HG03159 (cell line): Measurements from ENCODE around the gene MPDU1.
A peak's percentile ranks its signal among the peaks of the same experiment; 100 is the strongest.

Experiments
- ATAC-seq: cut with Tn5 transposase; IDR thresholded peaks from one replicate; pipeline ENCODE4 v1.9.1; 2021; ENCODE audit warnings: mild to moderate bottlenecking, moderate library complexity; ENCODE audit not compliant: unreplicated experiment

Gene MPDU1

DNA sequence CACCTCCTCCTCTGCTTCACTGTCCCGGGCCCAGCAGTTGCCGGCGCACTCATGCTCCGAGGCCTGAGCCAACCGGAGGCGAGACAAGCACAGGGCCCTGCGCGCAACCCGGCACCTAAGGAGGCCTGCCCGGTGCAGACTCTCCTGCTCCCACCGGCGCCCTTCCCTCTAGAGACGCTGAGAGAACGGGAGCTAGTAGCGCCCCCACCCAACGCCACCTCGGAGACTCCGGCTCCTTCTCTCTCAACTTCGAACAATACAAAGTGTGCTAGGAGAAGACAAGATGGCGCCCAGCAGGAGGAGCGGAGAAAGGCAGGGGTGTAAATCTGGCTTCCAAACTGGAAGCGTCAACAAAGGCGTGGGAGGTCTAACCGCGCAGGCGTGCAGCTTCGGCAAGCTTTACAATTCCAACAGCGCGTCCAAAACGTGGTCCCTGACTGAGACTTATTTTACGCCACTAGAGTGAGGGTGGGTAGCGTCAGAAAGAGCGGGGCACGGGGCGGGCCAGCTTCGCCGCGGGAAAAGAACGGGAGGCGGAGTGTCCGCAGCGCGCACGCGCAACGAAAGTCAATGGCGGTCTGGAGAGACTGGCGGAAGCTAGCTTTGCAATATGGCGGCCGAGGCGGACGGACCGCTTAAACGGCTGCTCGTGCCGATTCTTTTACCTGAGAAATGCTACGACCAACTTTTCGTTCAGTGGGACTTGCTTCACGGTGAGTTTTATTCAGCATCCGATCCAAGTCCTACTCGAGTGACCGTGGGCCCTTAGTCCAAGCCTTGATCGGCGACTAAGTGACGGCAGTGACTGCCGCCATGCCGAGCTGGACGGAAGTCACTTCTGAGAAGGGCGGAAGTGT lies at the start of gene MPDU1:
MPDU1 (plus strand) TSS at position 600 of the 857 bp plus-strand sequence; CDS start at position 611, 11 bp downstream.
- peak; percentile 68 for ATAC-seq

DNA sequence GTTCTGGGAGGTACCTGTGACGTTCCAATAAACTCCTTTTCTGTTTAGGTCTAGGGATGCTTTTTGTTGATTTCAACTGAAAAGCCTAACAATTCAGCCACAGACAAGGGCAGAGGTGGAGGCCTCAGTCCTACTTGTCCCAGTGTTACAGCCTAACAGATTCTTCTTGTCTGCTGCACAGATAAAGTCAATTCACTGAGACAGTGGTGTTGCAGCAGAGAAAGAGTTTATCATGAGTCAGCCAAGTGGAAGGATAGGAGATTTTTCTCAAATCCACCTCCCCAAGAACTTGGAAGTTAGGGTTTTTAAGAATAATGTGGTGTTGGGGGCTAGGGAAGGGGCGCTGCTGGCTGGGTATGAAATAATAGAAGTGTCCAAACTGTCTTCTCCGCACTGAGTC lies 45.6 kb upstream of the MPDU1 start:
- no peak for ATAC-seq

GRCh38 chr17:7538891-7539545 lies 44.6 kb upstream of the MPDU1 start:
- ATAC-seq = no peak

DNA sequence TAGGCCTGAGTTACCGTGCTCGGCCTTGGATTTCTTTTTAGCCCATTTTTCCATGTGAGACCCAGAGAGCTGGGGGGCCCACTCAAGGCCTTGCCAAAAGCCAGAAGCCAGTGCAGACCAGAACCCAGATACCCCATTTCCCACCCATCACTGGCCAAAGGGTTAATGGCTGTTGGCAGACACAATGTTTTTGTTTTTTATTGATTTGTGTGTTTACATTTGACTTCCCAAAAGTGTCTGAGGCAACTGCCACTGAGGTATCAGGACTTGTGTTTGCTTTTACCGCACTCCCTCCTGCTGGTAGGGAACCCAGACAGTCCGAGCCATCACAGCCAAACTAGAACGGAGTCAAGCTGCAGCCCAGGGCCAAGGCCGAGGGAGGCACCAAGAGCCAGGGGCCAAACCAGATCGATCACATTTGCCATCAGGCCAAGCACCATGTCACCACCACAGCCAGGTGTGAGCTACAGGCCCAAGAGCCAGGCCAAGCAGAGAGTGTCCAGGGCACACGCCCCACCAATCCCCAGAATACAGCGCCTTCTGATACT lies 42.5 kb upstream of the MPDU1 start:
- no peak for ATAC-seq

DNA sequence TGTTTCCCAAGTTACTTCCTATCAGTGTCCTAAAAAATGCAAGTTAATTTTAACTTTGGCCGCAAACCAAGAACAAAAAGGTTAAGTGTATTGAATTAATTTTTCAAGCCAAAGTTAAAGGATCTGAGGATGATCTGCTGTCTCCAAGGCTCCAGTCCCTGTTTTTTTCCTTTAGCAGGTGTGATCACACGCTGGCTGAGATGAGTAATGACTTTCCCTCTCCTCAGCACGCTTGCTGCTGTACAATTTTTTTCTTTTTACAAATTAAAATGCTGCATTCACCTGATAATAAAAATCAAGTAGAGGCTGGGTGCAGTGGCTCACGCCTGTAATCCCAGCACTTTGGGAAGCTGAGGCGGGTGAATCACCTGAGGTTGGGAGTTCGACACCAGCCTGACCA lies 38.7 kb upstream of the MPDU1 start:
- no peak for ATAC-seq

- no peak for ATAC-seq
Measured at GRCh38 chr17:7548585-7549400, 34.9 kb upstream of the MPDU1 start, which contains the start of gene TNFSF12. Gene TNFSF12, plus strand, starts transcription at chr17:7549058. Its CDS starts 96 bp downstream, at chr17:7549154.

DNA sequence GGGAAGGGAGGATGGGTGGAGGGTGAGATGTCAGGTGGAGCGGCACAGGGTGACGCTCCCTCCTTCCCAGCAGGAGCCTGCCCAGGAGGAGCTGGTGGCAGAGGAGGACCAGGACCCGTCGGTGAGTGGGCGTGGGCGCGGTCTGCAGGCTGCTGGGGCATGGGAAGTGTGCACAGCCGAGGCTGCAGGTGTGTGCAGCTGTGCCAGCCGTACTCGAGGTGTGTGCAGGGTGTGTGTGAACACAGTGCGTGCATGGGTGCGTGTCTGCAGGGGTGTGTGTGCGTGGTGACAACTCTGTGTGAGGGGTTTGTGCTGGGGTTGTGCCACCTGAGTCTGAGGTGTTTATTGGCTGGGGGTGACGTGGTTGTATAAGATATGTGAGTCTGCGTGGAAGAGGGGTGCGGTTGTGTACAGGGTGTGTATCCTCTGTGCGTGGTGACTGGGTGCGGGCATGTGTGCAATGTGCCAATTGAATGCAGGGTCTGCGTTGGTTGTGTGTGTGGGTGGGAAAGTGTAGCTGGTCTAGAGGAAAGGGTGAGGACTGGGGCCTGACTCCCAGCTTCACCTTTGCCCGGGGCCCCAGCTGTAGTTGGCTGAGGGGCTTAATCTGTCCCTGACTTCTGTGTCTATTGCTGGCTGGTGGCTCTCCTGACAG lies 34.1 kb upstream of the MPDU1 start:
- no peak for ATAC-seq

DNA sequence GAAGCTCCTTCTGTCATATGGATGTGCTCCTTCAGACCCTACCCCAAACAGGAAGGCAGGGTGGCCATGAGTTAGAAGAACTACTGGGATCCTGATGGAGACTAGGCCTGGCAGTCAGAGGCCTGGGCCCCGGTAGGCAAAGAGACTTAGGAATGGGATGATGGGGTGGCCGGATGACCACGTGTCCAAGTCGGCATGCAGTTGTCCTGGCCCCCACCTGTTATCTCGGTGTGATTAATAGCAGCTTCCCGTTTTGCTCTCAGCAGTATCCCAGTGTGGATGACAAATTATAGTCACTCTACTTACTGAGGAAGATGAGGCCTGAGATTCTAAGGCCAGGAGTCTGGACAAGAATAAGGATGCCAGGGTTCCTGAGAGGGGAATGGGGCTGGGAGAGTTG lies 33.3 kb upstream of the MPDU1 start:
- ATAC-seq = no peak

- ATAC-seq = no peak
Measured at GRCh38 chr17:7551396-7551795, 32.3 kb upstream of the MPDU1 start.

GRCh38 chr17:7552621-7553051 lies 31.0 kb upstream of the MPDU1 start:
- peak; percentile 52 for ATAC-seq

GRCh38 chr17:7553356-7553755 lies 30.3 kb upstream of the MPDU1 start:
- no peak for ATAC-seq

GRCh38 chr17:7555320-7555948 lies 28.2 kb upstream of the MPDU1 start:
- no peak for ATAC-seq

DNA sequence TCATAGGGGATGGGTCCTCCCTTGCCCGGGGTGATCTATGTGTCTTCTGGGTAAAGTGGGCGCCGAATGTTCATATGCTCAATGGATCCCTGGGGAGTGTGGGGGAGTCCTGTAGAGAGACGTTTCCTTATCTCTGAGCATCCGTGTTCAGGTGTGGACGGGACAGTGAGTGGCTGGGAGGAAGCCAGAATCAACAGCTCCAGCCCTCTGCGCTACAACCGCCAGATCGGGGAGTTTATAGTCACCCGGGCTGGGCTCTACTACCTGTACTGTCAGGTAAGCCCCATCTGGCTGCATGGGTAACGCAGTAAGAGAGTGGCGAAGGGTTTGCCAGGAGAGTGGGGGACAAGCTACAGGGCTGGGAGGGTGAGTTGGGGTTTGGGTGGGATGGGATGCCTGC lies 27.0 kb upstream of the MPDU1 start:
- ATAC-seq = no peak

- ATAC-seq = no peak
Measured at GRCh38 chr17:7557147-7557764, 26.4 kb upstream of the MPDU1 start.

- no peak for ATAC-seq
Measured at GRCh38 chr17:7557775-7558543, 25.7 kb upstream of the MPDU1 start.

DNA sequence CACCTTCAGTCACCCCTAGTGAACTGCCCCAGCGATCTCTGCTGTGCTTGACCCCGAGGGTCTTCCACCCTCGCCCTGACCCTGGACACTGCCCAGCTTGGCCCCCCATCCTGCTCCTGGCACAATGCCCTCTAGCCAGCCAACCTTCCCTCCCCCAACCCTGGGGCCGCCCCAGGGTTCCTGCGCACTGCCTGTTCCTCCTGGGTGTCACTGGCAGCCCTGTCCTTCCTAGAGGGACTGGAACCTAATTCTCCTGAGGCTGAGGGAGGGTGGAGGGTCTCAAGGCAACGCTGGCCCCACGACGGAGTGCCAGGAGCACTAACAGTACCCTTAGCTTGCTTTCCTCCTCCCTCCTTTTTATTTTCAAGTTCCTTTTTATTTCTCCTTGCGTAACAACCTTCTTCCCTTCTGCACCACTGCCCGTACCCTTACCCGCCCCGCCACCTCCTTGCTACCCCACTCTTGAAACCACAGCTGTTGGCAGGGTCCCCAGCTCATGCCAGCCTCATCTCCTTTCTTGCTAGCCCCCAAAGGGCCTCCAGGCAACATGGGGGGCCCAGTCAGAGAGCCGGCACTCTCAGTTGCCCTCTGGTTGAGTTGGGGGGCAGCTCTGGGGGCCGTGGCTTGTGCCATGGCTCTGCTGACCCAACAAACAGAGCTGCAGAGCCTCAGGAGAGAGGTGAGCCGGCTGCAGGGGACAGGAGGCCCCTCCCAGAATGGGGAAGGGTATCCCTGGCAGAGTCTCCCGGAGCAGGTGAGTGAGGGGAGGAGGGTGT lies 24.9 kb upstream of the MPDU1 start, which contains the start of gene TNFSF13:
TNFSF13 (plus strand) TSS at position 207 of the 776 bp plus-strand sequence; CDS start at position 497, 290 bp downstream.
- ATAC-seq = no peak

GRCh38 chr17:7559320-7560171 lies 24.1 kb upstream of the MPDU1 start:
- no peak for ATAC-seq
